ENCODE results near the gene RAB18.
A peak's percentile ranks its signal among the peaks of the same experiment; 100 is the strongest.
"Not testable (repeated sequence)": the region's sequence is repeated elsewhere in the genome, so short reads cannot be mapped to it uniquely, and the experiment has no call there.

The RAB18 gene

GRCh38 chr10:27547047-27547446 lies 42.9 kb downstream of the RAB18 start:
- DNase-seq (ENCODE audit: low read depth, low spot score) = no peak

GRCh38 chr10:27547482-27547881 lies 43.4 kb downstream of the RAB18 start:
- DNase-seq (ENCODE audit: low read depth, low spot score) = no peak

DNA sequence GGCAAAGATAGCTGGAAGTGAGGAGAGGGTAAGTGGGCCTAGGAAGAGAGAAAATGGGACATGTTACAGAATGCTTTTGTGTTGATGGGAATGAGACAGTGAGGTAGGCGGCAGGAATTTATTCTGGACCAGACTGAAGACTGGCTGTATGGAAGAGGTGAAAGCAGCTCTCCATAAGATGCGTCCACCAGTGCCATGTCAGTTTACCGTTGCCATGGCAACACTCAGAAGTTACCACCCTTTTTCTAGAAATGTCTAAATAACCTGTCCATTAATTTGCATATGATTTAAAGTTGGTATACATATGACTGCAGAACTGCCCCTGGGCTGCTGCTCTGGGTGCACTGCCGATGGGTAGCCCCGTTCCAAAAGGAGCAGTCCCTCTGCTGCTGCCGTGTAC lies 46.7 kb downstream of the RAB18 start:
- no peak for DNase-seq (ENCODE audit: low read depth, low spot score)

DNA sequence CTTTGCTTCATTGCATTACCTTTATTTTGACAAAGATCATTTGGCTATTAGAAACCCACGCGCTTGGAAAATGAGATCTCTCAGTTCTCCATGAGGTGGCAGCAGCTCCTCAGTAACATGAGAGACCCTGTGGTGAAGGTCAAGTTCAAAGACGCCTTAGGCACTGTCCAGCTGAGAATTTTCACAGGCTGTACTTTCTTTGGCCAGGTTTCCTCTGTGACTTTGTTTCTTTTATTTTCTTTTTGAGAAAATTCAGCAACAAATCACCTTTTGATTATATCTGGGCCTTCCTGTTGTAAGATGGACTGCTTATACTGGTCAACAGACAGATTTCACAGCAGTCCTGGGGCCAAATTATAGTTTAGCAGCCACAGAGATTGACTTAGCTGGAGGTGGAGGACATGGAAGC lies 54.5 kb downstream of the RAB18 start:
- peak; percentile 28 for DNase-seq (ENCODE audit: low read depth, low spot score)

DNA sequence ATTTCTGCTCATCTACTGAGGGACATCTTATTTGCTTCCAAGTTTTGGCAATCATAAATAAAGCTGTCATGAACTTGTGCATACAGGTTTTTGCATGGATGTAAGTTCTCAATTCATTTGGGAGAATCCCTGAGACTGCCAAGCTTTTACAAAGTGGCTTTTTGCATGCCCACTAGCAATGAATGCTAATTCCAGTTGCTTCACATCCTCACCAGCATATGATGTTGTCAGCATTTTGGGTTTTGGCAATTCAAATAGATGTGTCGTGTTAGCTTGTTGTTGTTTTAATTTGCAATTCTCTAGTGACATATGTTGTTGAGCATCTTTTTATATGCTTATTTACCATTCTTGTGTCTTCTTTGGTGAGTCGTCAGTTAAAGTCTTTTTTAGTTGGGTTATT lies 57.2 kb downstream of the RAB18 start:
- no peak for DNase-seq (ENCODE audit: low read depth, low spot score)

DNA sequence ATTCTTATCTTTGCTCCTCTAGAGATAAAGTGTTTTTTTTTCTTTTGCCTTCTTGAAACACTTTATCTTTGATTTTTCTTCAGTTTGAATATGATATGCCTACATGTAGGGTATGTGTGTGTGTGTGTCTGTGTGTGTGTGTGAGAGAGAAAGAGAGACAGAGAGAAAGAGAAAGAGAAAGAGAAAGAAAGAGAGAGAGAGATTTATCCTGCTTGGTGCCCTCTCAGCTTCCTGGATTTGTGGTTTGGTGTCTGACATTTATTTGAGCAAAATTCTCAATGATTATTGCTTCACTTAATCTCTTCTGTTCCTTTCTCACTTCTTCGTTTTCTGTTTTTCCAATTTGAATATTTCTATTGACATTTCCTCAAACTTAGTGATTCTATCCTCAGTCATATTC lies 60.3 kb downstream of the RAB18 start:
- DNase-seq (ENCODE audit: low read depth, low spot score) = no peak

DNA sequence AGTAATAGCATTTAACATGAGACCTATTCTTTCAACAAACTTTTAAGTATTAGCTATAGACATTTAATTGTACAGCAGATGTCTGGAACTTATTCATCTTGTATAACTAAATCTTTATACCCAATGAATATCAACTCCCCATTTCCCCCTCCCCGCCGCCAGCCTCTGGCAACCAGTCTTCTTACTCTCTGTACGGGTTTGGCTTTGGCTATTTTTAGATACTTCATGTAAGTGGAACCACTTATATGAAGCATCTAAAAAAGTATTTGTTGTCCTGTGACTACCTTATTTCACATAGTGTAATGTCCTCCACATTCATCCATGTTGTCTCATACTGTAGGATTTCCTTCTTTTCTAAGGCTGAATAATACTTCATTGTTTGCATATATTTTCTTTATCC lies 60.8 kb downstream of the RAB18 start:
- DNase-seq (ENCODE audit: low read depth, low spot score) = no peak

DNA sequence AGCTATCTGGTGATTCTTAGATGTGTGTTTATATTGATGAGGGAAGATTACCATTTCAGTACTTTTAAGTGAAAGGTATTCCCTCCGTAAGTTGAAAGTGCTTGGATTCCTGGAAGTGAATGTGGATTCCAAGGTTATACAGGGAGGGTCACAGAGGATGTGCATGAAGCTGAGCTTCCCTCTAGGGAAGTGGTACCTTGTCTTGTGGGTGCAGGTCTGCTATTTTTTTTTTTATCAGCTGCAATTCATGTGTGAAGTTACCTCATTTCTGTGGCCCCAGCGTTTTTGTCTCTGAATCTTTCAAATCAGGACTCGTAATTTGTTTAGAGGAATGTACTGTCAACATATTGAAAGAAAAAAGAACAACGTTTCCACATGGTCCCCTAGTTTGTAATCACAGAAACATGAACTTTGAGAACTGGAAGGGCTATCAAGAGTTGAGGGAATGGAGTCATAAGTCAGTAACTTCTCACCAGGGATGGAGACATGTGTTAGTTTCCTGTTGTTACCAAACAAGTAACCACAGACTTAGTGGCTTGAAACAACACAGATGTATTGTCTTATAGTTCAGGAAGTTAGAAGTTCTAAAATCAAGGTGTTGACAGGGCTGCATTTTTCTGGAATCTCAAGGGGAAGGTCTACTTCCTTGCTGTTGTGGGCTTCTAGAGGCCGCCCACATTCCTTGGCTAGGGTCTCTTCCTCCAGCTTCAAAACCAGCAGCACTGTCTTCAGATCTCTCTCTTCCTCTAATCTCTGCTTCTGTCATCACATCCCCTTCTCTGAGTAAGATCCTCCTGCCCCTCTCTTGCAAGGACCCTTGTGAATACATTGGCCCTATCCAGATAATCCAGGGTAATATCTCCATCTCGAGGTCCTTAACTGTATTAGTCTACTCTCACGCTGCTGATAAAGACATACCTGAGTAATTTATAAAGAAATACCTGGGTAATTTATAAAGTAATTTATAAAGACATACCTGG lies 64.4 kb downstream of the RAB18 start:
- no peak for DNase-seq (ENCODE audit: low read depth, low spot score)

GRCh38 chr10:27569946-27570345 lies 65.8 kb downstream of the RAB18 start:
- no peak for DNase-seq (ENCODE audit: low read depth, low spot score)

DNA sequence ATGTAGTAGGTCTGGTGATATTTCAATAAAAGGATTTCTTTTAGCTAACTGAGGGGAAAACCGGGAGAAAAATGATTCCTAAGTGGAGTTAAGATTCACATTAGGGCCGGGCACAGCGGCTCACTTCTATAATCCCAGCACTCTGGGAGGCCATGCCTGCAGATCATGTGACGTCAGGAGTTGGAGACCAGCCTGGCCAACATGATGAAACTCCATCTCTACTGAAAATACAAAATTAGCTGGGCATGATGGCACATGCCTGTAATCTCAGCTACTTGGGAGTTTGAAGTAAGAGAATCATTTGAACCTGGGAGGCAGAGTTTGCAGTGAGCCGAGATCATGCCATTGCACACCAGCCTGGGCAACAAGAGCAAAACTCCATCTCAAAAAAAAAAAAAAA lies 72.9 kb downstream of the RAB18 start:
- not testable (repeated sequence) for DNase-seq (ENCODE audit: low read depth, low spot score)

DNA sequence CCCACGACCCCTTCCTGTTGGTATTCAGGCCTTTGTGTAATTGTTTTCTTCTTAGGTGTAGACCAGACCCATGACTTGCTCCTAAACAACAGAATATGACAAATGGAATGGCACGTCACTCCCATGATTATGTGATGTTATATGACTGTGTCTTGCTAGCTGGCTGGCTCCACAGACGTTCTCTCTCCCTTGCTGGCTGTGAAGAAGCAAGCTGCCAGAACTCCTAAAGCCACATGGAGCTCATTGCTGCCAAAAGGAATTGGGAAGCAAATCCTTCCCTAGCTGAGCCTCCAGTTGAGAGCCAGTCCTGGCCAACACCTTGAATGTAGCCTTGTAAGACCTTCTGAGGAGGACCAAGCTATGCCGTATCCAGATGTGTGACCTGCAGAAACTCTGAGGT lies 74.2 kb downstream of the RAB18 start:
- no peak for DNase-seq (ENCODE audit: low read depth, low spot score)

GRCh38 chr10:27581225-27581624 lies 77.1 kb downstream of the RAB18 start:
- no peak for DNase-seq (ENCODE audit: low read depth, low spot score)

DNA sequence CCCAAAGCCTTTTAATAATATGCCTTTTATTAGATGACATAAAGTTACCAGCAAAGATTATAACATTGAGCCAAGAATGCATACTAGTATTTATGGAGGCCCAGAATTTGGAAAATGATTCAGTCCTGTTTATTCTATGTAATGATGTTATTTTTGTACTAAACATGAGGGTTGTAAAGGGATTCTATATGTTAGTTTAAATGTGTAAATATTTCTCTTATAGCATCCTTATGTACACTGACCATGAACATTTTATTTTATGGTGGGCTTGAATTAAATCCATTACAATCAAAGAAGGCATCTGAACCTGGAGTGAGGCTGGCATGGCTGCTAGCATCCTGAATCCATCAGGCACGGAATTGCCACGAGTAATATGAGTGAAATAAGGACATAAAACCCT lies 80.2 kb downstream of the RAB18 start:
- no peak for DNase-seq (ENCODE audit: low read depth, low spot score)

All from iPS DF 19.7 (cell line).